K562 (cell line): Measurements from ENCODE around the gene INHA. TPM values are rescaled to one million over a fixed set of nuclear protein-coding genes. Genes with fewer than 3 reads are reported as not detected.

Experiments used
- ADNP ChIP-seq: fragments of 200-800 bp; sonication (Bioruptor generic); IDR thresholded peaks from 2 replicates; pipeline ENCODE4 v1.6.1; 2016; ENCODE audit warnings: missing genetic modification characterization, missing compliant biosample characterization
- BMI1 ChIP-seq: fragments of 150-350 bp; IDR thresholded peaks from 2 replicates; pipeline ENCODE4 v1.6.1; 2014; ENCODE audit warnings: low read length
- L3MBTL2 ChIP-seq: fragments of 450-650 bp; IDR thresholded peaks from 2 replicates; pipeline ENCODE4 v1.6.1; 2016; ENCODE audit warnings: mild to moderate bottlenecking, moderate library complexity
- MAX ChIP-seq: sonication (generic); formaldehyde crosslinking; IDR thresholded peaks from 2 replicates; pipeline ENCODE4 v1.9.0; 2022; ENCODE audit warnings: mild to moderate bottlenecking, missing genetic modification reagents
- NR2C2 ChIP-seq, 2 experiments: fragments of 200-800 bp in 1 of 2; sonication (Bioruptor generic) in 1 of 2; sonication (generic) in 1 of 2; formaldehyde crosslinking in 1 of 2; IDR thresholded peaks; 2 replicates each; pipeline versions ENCODE4 v1.6.1 to v1.8.0; 2016 to 2022; ENCODE audit warnings: mild to moderate bottlenecking in 1 of 2, missing compliant biosample characterization in 1 of 2, missing genetic modification characterization in 1 of 2, missing genetic modification reagents in 1 of 2
- NR2F6 ChIP-seq: fragments of 450-650 bp; formaldehyde crosslinking; IDR thresholded peaks from 2 replicates; pipeline ENCODE4 v1.4.0; 2020; ENCODE audit warnings: mild to moderate bottlenecking
- POU5F1 ChIP-seq: fragments of 150-350 bp; IDR thresholded peaks from 2 replicates; pipeline ENCODE4 v1.6.1; 2014; ENCODE audit warnings: borderline replicate concordance, low read length, low read depth, mild to moderate bottlenecking; ENCODE audit not compliant: partially characterized antibody
- RBM22 ChIP-seq: fragments of 200-400 bp; formaldehyde crosslinking; IDR thresholded peaks from 2 replicates; pipeline ENCODE4 v1.6.1; 2018; ENCODE audit warnings: low read length, low read depth; ENCODE audit not compliant: poor library complexity, severe bottlenecking
- RFX7 ChIP-seq: fragments of 250-450 bp; sonication (Bioruptor Pico); IDR thresholded peaks from 2 replicates; pipeline ENCODE4 v1.5.1; 2021; ENCODE audit warnings: mild to moderate bottlenecking
- RNF219 ChIP-seq: fragments of 250-450 bp; sonication (Bioruptor Pico); IDR thresholded peaks from 2 replicates; pipeline ENCODE4 v1.5.0; 2022; ENCODE audit warnings: mild to moderate bottlenecking
- RREB1 ChIP-seq: fragments of 250-450 bp; sonication (Bioruptor Pico); IDR thresholded peaks from 2 replicates; pipeline ENCODE4 v1.4.0; 2020
- SLC30A9 ChIP-seq: fragments of 250-450 bp; sonication (Bioruptor Pico); IDR thresholded peaks from 2 replicates; pipeline ENCODE4 v1.8.0; 2022; ENCODE audit warnings: mild to moderate bottlenecking, moderate library complexity
- ZNF696 ChIP-seq: fragments of 250-450 bp; sonication (Bioruptor Pico); conservative IDR thresholded peaks from 2 replicates; pipeline ENCODE4 v1.4.0; 2020; ENCODE audit warnings: mild to moderate bottlenecking, moderate library complexity
- polyA plus RNA-seq, 8 experiments: library from polyadenylated mRNA; depleted of rRNA in 4 of 8; stranded (reverse) in 5 of 8; unstranded in 3 of 8; fragments of >200 nt; fragmentation: Nextera tagmentation in 2 of 8; fragmentation: Illumina TruSeq in 1 of 8; extraction: Ambion mirVana in 2 of 8; extraction: Trizol in 1 of 8; gene quantifications; 2 replicates each; pipeline versions ENCODE4 v1.2.1 to v1.2.3, GENCODE V29; 2011 to 2014; ENCODE audit warnings: inconsistent platforms in 1 of 8, missing spikeins in 1 of 8
- total RNA-seq, 7 experiments: library from RNA; depleted of rRNA in 6 of 7; stranded (reverse); fragments of >200 nt in 6 of 7; fragmentation: Illumina TruSeq in 2 of 7; extraction: Trizol in 2 of 7; gene quantifications; 2 replicates each; pipeline versions ENCODE4 v1.2.1 to v1.2.3, GENCODE V29; 2011 to 2021; ENCODE audit warnings: low replicate concordance in 1 of 7
- TF ChIP-seq, protein P1 (sequence below): fragments of 450-650 bp; IDR thresholded peaks from 2 replicates; pipeline ENCODE4 v1.6.1; 2017; ENCODE audit warnings: antibody characterized with exemption, mild to moderate bottlenecking

Gene INHA
- total and polyA plus RNA-seq, 9 of the 15 experiments (the other 6 are each of a cell fraction or from before 2014, with no cell fraction given): 0.07 to 1.9 (median 0.40) TPM

DNA sequence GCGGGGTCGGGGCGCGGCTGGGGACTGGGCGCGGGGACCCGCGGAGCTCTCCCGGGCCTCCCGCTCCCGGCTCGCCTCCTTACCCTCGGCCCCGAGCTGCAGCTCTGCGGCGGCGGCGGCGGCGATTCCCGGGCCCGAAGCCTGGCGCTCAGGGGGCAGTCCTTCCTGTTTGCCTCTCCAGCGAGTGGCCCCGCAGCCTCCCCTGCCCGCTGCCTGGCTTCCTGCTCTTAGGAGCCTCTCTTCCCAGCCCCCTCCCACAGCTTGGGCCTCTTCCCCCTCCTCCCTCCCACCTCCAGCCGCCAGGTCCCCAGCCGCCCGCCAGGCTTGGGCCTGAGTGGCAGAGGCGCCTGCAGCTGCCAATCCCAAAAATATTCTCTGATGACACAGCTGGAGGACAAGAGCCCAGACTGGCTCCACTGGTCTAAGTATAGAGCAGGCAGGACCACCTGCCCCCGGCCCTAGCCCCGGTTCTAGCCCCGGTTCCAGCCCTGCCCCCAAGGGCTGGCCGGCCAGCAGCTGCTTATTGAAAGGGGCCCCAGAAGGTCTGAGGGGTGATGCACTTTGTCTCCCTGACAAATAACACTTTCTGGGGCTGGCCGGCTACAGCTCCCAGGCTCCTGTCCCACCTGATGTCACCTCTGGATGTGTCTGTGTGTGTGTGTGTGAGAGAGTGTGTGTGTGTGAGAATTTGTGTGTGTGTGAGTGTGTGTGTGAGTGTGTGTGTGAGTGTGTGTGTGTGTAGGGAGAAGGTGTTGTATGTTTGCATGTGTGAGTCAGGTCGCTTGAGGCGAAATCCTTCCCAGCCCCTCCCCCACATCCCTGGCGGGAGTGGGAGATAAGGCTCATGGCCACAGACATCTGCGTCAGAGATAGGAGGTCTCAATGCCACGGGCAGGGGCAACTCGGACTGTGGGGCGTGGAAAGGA is 536 bp upstream of the INHA start, which contains the start of gene OBSL1 (continued):
- TF ChIP-seq RREB1: no peak
- TF ChIP-seq RFX7 (CRISPR knock-in tag): no peak
- TF ChIP-seq, protein P1, sequence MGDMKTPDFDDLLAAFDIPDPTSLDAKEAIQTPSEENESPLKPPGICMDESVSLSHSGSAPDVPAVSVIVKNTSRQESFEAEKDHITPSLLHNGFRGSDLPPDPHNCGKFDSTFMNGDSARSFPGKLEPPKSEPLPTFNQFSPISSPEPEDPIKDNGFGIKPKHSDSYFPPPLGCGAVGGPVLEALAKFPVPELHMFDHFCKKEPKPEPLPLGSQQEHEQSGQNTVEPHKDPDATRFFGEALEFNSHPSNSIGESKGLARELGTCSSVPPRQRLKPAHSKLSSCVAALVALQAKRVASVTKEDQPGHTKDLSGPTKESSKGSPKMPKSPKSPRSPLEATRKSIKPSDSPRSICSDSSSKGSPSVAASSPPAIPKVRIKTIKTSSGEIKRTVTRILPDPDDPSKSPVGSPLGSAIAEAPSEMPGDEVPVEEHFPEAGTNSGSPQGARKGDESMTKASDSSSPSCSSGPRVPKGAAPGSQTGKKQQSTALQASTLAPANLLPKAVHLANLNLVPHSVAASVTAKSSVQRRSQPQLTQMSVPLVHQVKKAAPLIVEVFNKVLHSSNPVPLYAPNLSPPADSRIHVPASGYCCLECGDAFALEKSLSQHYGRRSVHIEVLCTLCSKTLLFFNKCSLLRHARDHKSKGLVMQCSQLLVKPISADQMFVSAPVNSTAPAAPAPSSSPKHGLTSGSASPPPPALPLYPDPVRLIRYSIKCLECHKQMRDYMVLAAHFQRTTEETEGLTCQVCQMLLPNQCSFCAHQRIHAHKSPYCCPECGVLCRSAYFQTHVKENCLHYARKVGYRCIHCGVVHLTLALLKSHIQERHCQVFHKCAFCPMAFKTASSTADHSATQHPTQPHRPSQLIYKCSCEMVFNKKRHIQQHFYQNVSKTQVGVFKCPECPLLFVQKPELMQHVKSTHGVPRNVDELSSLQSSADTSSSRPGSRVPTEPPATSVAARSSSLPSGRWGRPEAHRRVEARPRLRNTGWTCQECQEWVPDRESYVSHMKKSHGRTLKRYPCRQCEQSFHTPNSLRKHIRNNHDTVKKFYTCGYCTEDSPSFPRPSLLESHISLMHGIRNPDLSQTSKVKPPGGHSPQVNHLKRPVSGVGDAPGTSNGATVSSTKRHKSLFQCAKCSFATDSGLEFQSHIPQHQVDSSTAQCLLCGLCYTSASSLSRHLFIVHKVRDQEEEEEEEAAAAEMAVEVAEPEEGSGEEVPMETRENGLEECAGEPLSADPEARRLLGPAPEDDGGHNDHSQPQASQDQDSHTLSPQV: peak; percentile 49
- TF ChIP-seq POU5F1: no peak
- no peak for TF ChIP-seq BMI1
- TF ChIP-seq ZNF696 (CRISPR knock-in tag): no peak
- TF ChIP-seq NR2F6 (CRISPR knock-in tag): no peak
- peak; percentile 66 for TF ChIP-seq MAX (CRISPR knock-in tag)
- no peak for TF ChIP-seq RBM22
- peak; percentile 50; the same call in 1 of the 2 replicates for TF ChIP-seq L3MBTL2
- TF ChIP-seq NR2C2 (CRISPR knock-in tag; IDR thresholded peaks at IDR 0.05): no peak
- peak; percentile 69 for TF ChIP-seq NR2C2 (tag; IDR thresholded peaks at IDR 0.05)
- no peak for TF ChIP-seq SLC30A9 (CRISPR knock-in tag)
- TF ChIP-seq RNF219: no peak
- TF ChIP-seq ADNP (tag): no peak
